SK-N-SH (cell line): ENCODE data around the gene AFF3. TPM values are rescaled to one million over a fixed set of nuclear protein-coding genes. Genes with fewer than 3 reads are reported as not detected.

Experiments
- CTCF ChIA-PET: fragments of 300-600, 350-600 bp; formaldehyde crosslinking; extraction: SDS; loops from one replicate; lab custom pipeline; 2021; lab: Yijun Ruan, JAX
- POLR2A ChIA-PET: fragments of 350-600 bp; sonication (Branson Sonifier 250); formaldehyde crosslinking; extraction: SDS; loops from one replicate; lab custom pipeline; 2020; ENCODE audit warnings: antibody characterized with exemption, inconsistent platforms; lab: Yijun Ruan, JAX
- DNase-seq: peaks from one replicate; pipeline ENCODE4 v3.0.0; 2012
- H2AFZ ChIP-seq: fragments of 200-600 bp; sonication (generic); 2 replicates; pipeline ENCODE4 v1.8.1; 2016; ENCODE audit warnings: antibody characterized with exemption, mild to moderate bottlenecking, low read depth
- H3F3A ChIP-seq: fragments of 200-600 bp; sonication (generic); replicated peaks from 2 replicates; pipeline ENCODE3; 2016; ENCODE audit warnings: antibody characterized with exemption, mild to moderate bottlenecking; ENCODE audit not compliant: insufficient read depth
- H3K27ac ChIP-seq, 2 experiments: fragments of 200-500 bp in 1 of 2; fragments of 200-600 bp in 1 of 2; sonication (Bioruptor generic) in 1 of 2; sonication (generic), shearing (Covaris generic) in 1 of 2; 2 replicates each; pipeline versions ENCODE4 v1.5.1 to v1.6.1; 2014 to 2016; ENCODE audit warnings: low read depth in 2 of 2, inconsistent platforms in 1 of 2, low read length in 1 of 2, mild to moderate bottlenecking in 1 of 2, mixed read lengths in 1 of 2
- H3K27me3 ChIP-seq: fragments of 200-600 bp; sonication (generic), shearing (Covaris generic); 2 replicates; pipeline ENCODE4 v1.6.1; 2016; ENCODE audit warnings: mixed run types; ENCODE audit not compliant: insufficient read depth
- H3K36me3 ChIP-seq, 2 experiments: fragments of 200-500 bp in 1 of 2; fragments of 200-600 bp in 1 of 2; sonication (Bioruptor generic) in 1 of 2; sonication (generic) in 1 of 2; replicated peaks in 1 of 2; 2 replicates each; pipeline versions ENCODE3 to v1.5.1; 2014 to 2016; ENCODE audit warnings: low read length in 1 of 2, mild to moderate bottlenecking in 1 of 2; ENCODE audit not compliant: insufficient read depth in 2 of 2, control insufficient read depth in 1 of 2
- H3K4me1 ChIP-seq, 2 experiments: fragments of 200-500 bp in 1 of 2; fragments of 200-600 bp in 1 of 2; sonication (Bioruptor generic) in 1 of 2; sonication (generic), shearing (Covaris generic) in 1 of 2; 2 replicates each; pipeline versions ENCODE4 v1.5.1 to v1.6.1; 2014 to 2016; ENCODE audit warnings: low read depth in 1 of 2, low read length in 1 of 2, mixed run types in 1 of 2; ENCODE audit not compliant: insufficient read depth in 2 of 2, control insufficient read depth in 1 of 2
- H3K4me2 ChIP-seq: fragments of 200-600 bp; sonication (generic), shearing (Covaris generic); 2 replicates; pipeline ENCODE4 v1.6.1; 2017; ENCODE audit warnings: mixed run types
- H3K4me3 ChIP-seq, 2 experiments: fragments of 200-500 bp in 1 of 2; fragments of 200-600 bp in 1 of 2; sonication (Bioruptor generic) in 1 of 2; sonication (generic), shearing (Covaris generic) in 1 of 2; 2 replicates each; pipeline versions ENCODE4 v1.5.1 to v1.8.1; 2014 to 2016; ENCODE audit warnings: low read depth in 2 of 2, inconsistent platforms in 1 of 2, low read length in 1 of 2, mild to moderate bottlenecking in 1 of 2, mixed read lengths in 1 of 2, moderate library complexity in 1 of 2
- H3K79me2 ChIP-seq: fragments of 200-600 bp; sonication (generic); 2 replicates; pipeline ENCODE4 v1.8.1; 2017; ENCODE audit warnings: mild to moderate bottlenecking; ENCODE audit not compliant: insufficient read depth
- H3K9ac ChIP-seq: fragments of 200-600 bp; sonication (generic); 2 replicates; pipeline ENCODE4 v1.6.1; 2017; ENCODE audit warnings: mixed run types
- H3K9me2 ChIP-seq: fragments of 200-600 bp; sonication (generic); 2 replicates; pipeline ENCODE4 v1.6.1; 2017; ENCODE audit warnings: mixed run types
- H3K9me3 ChIP-seq: fragments of 200-600 bp; sonication (generic); 2 replicates; pipeline ENCODE4 v1.6.1; 2017; ENCODE audit warnings: mixed run types, mild to moderate bottlenecking, moderate library complexity
- H4K20me1 ChIP-seq: fragments of 200-600 bp; sonication (generic); 2 replicates; pipeline ENCODE4 v1.6.1; 2017; ENCODE audit warnings: mild to moderate bottlenecking, mixed run types; ENCODE audit not compliant: insufficient read depth
- CHD2 ChIP-seq: fragments of 150-350 bp; IDR thresholded peaks from 2 replicates; pipeline ENCODE4 v1.6.1; 2018; ENCODE audit warnings: low read length; ENCODE audit not compliant: partially characterized antibody
- ELF1 ChIP-seq: IDR thresholded peaks from 2 replicates; pipeline ENCODE4 v1.4.0; 2012
- JUND ChIP-seq: IDR thresholded peaks from 2 replicates; pipeline ENCODE4 v1.4.0; 2012
- MEF2A ChIP-seq: IDR thresholded peaks from 2 replicates; pipeline ENCODE4 v1.4.0; 2012; ENCODE audit warnings: low read depth, borderline replicate concordance
- MXI1 ChIP-seq: IDR thresholded peaks from 2 replicates; pipeline ENCODE4 v1.6.1; 2012; ENCODE audit warnings: mild to moderate bottlenecking, low read depth, low read length, improper control_type of control experiment
- NFIC ChIP-seq: IDR thresholded peaks from 2 replicates; pipeline ENCODE4 v1.4.0; 2012; ENCODE audit warnings: borderline replicate concordance
- NRF1 ChIP-seq: IDR thresholded peaks from 2 replicates; pipeline ENCODE4 v1.6.1; 2012; ENCODE audit warnings: low read depth, mild to moderate bottlenecking, low read length
- RAD21 ChIP-seq: IDR thresholded peaks from 2 replicates; pipeline ENCODE4 v1.6.1; 2012; ENCODE audit warnings: mild to moderate bottlenecking, low read length
- RCOR1 ChIP-seq: fragments of 150-350 bp; IDR thresholded peaks from 2 replicates; pipeline ENCODE4 v1.6.1; 2017; ENCODE audit warnings: antibody characterized with exemption, low read length
- RFX5 ChIP-seq: IDR thresholded peaks from 2 replicates; pipeline ENCODE4 v1.6.1; 2012; ENCODE audit warnings: mild to moderate bottlenecking, improper control_type of control experiment, low read length
- SIN3A ChIP-seq: IDR thresholded peaks from 2 replicates; pipeline ENCODE4 v1.6.1; 2012; ENCODE audit warnings: low read depth, mild to moderate bottlenecking, low read length, moderate library complexity, borderline replicate concordance
- TAF1 ChIP-seq: IDR thresholded peaks from 2 replicates; pipeline ENCODE4 v1.6.1; 2012; ENCODE audit warnings: low read depth, mild to moderate bottlenecking, low read length, moderate library complexity, borderline replicate concordance
- TCF12 ChIP-seq: IDR thresholded peaks from 2 replicates; pipeline ENCODE4 v1.4.0; 2012
- TEAD4 ChIP-seq: IDR thresholded peaks from 2 replicates; pipeline ENCODE4 v1.4.0; 2012; ENCODE audit warnings: mild to moderate bottlenecking, borderline replicate concordance; ENCODE audit not compliant: insufficient read depth
- YY1 ChIP-seq: IDR thresholded peaks from 2 replicates; pipeline ENCODE4 v1.4.0; 2012; ENCODE audit warnings: low read depth, mild to moderate bottlenecking
- WGBS: methylation state at CpG from one replicate; pipeline ENCODE4 v1.1.6; 2017; ENCODE audit warnings: low lambda C conversion rate; 5-methylcytosine and 5-hydroxymethylcytosine counted together
- polyA plus RNA-seq, 3 experiments: library from polyadenylated mRNA; depleted of rRNA; stranded (reverse); fragments of >200 nt; gene quantifications; 2 replicates each; pipeline ENCODE4 v1.2.3, GENCODE V29; 2012
- TF ChIP-seq, protein P1 (sequence below): fragments of 150-350 bp; IDR thresholded peaks from 2 replicates; pipeline ENCODE4 v1.6.1; 2016; ENCODE audit warnings: mild to moderate bottlenecking, low read depth, low read length
- TF ChIP-seq, protein P2 (sequence below): IDR thresholded peaks from 2 replicates; pipeline ENCODE4 v1.6.1; 2012; ENCODE audit warnings: mild to moderate bottlenecking, low read depth, low read length, moderate library complexity

AFF3 gene
- polyA plus RNA-seq, 1 of the 3 experiments (the other 2 are of a cell fraction): 0.36 TPM

DNA sequence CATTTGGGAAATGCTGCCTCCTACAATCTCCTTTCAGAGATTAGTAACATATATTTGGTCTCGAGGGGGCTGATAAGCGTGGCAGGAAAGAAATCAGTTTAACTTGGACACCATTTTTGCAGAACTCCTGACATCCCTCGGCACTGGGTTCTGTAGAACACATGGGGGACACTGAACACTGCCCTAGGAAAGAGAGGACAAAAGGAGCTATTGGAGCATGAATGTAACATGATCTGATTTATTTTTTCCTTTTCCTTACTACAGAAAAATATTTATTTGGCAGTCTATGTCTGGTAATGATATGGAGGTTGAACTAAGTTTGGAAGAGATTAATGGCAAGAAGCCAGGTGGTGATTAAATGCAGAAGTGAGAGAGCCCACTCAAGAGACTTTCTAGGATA is 153.8 kb downstream of the AFF3 start (continued):
- TF ChIP-seq, protein P1, sequence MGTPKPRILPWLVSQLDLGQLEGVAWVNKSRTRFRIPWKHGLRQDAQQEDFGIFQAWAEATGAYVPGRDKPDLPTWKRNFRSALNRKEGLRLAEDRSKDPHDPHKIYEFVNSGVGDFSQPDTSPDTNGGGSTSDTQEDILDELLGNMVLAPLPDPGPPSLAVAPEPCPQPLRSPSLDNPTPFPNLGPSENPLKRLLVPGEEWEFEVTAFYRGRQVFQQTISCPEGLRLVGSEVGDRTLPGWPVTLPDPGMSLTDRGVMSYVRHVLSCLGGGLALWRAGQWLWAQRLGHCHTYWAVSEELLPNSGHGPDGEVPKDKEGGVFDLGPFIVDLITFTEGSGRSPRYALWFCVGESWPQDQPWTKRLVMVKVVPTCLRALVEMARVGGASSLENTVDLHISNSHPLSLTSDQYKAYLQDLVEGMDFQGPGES: no peak
- no peak for TF ChIP-seq NRF1
- no peak for TF ChIP-seq CHD2
- TF ChIP-seq JUND: no peak
- TF ChIP-seq RAD21: no peak
- no peak for TF ChIP-seq NFIC
- TF ChIP-seq SIN3A: no peak
- no peak for TF ChIP-seq RFX5
- TF ChIP-seq TEAD4: no peak

DNA sequence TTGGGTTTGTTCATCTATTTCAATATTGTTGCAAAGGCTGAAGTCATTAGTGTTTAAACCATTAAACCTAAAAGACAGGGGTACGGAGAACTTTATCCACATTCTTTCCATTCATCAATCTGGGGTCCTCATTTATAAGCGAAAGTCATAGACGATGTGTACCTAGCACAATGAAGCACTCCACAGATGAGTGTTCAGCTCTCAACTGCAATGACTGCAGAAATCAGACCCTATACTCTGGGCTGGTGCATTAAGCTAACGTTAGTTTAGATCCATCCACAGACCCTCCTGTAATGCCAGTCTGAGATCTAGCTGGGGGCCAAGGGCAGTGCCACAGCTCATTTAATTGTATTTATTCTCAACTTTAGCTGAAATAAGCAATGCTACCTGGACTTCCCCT is 155.2 kb downstream of the AFF3 start:
- no peaks in the 10 kb centered on the region for H3K27me3 ChIP-seq
- no peaks in the 10 kb centered on the region for H3K36me3 ChIP-seq
- POLR2A ChIA-PET: no interaction called here
- no peaks in the 10 kb centered on the region for H4K20me1 ChIP-seq
- no peak overlapping the region for H3K4me2 ChIP-seq
- H3F3A ChIP-seq: no peaks in the 10 kb centered on the region
- H3K9me3 ChIP-seq: no peaks in the 10 kb centered on the region
- peaks cover 0 to 30% of the 10 kb centered on the region in 2 experiments; a peak in 2 of 4 replicates for H3K4me1 ChIP-seq
- H3K27ac ChIP-seq: no peak overlapping the region
- WGBS: 90% methylated on average over 4 of the region's 4 CpGs
- no peak overlapping the region for H2AFZ ChIP-seq
- CTCF ChIA-PET: interaction anchor here (1.2 to 1.7 kb wide), 3 partner anchors 16 to 144 kb away, joined by 3 to 5 read pairs (median 4); no protein-coding TSS in a partner anchor
- TF ChIP-seq, protein P2, sequence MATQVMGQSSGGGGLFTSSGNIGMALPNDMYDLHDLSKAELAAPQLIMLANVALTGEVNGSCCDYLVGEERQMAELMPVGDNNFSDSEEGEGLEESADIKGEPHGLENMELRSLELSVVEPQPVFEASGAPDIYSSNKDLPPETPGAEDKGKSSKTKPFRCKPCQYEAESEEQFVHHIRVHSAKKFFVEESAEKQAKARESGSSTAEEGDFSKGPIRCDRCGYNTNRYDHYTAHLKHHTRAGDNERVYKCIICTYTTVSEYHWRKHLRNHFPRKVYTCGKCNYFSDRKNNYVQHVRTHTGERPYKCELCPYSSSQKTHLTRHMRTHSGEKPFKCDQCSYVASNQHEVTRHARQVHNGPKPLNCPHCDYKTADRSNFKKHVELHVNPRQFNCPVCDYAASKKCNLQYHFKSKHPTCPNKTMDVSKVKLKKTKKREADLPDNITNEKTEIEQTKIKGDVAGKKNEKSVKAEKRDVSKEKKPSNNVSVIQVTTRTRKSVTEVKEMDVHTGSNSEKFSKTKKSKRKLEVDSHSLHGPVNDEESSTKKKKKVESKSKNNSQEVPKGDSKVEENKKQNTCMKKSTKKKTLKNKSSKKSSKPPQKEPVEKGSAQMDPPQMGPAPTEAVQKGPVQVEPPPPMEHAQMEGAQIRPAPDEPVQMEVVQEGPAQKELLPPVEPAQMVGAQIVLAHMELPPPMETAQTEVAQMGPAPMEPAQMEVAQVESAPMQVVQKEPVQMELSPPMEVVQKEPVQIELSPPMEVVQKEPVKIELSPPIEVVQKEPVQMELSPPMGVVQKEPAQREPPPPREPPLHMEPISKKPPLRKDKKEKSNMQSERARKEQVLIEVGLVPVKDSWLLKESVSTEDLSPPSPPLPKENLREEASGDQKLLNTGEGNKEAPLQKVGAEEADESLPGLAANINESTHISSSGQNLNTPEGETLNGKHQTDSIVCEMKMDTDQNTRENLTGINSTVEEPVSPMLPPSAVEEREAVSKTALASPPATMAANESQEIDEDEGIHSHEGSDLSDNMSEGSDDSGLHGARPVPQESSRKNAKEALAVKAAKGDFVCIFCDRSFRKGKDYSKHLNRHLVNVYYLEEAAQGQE: no peak
- TF ChIP-seq TCF12: no peak
- TF ChIP-seq TEAD4: no peak
- TF ChIP-seq ELF1: no peak
- TF ChIP-seq MEF2A: no peak
- TF ChIP-seq RFX5: no peak
- TF ChIP-seq RCOR1: no peak
- TF ChIP-seq TAF1: no peak
- no peak for TF ChIP-seq YY1
- no peak for TF ChIP-seq MXI1
- H3K9me2 ChIP-seq: no peaks in the 10 kb centered on the region
- no peaks in the 10 kb centered on the region for H3K79me2 ChIP-seq
- no peak overlapping the region for H3K9ac ChIP-seq
- no peak for DNase-seq
- H3K4me3 ChIP-seq: no peak overlapping the region
